Stimulated activated naive B cell treated with anti-CD40 and anti-IgM and Interleukin-4, amounts not matched to agents 10 μg/mL and 1 μg/mL and 100 μg/mL, for 72 hours (primary cell): Measurements from ENCODE around the gene GOLGA8K.
"Not testable (repeated sequence)": the region's sequence is repeated elsewhere in the genome, so short reads cannot be mapped to it uniquely, and the experiment has no call there.

ENCODE experiments used
- ATAC-seq, 2 donors: fragments of 150-1000 bp; cut with Tn5 transposase; replicated peaks; 2 replicates each; pipeline ENCODE4 v1.10.0; 2021; ENCODE audit warnings: moderate library complexity in 1 of 2
- DNase-seq: peaks from one replicate; pipeline ENCODE4 v3.0.0; 2021
- H3K27ac Mint-ChIP-seq: one replicate; pipeline ENCODE4 v1.8.0; 2022; ENCODE audit warnings: mild to moderate bottlenecking, mixed read lengths
- H3K27me3 Mint-ChIP-seq, 2 donors: one replicate each; pipeline ENCODE4 v1.8.0; 2022; ENCODE audit warnings: mixed read lengths in 2 of 2
- H3K36me3 Mint-ChIP-seq, 2 donors: one replicate each; pipeline ENCODE4 v1.8.0; 2022; ENCODE audit warnings: mixed read lengths in 2 of 2, mild to moderate bottlenecking in 1 of 2
- H3K4me1 Mint-ChIP-seq, 2 donors: one replicate each; pipeline ENCODE4 v1.8.0; 2022; ENCODE audit warnings: mixed read lengths in 2 of 2, mild to moderate bottlenecking in 1 of 2
- H3K4me3 Mint-ChIP-seq, 2 donors: one replicate each; pipeline ENCODE4 v1.8.0; 2022; ENCODE audit warnings: mild to moderate bottlenecking in 2 of 2, mixed read lengths in 2 of 2, moderate library complexity in 1 of 2
- H3K9me3 Mint-ChIP-seq, 2 donors: one replicate each; pipeline ENCODE4 v1.8.0; 2022; ENCODE audit warnings: mixed read lengths in 2 of 2, mild to moderate bottlenecking in 1 of 2

Gene GOLGA8K

GRCh38 chr15:32370064-32370463 lies 33.0 kb downstream of the GOLGA8K start:
- not testable (repeated sequence) for H3K27ac Mint-ChIP-seq, DNase-seq, H3K36me3 Mint-ChIP-seq, H3K4me3 Mint-ChIP-seq, H3K27me3 Mint-ChIP-seq, H3K9me3 Mint-ChIP-seq, ATAC-seq, H3K4me1 Mint-ChIP-seq

GRCh38 chr15:32366492-32366891 lies 36.6 kb downstream of the GOLGA8K start:
- H3K4me3 Mint-ChIP-seq, H3K9me3 Mint-ChIP-seq, H3K27ac Mint-ChIP-seq, H3K27me3 Mint-ChIP-seq, H3K36me3 Mint-ChIP-seq, H3K4me1 Mint-ChIP-seq, ATAC-seq, DNase-seq: not testable (repeated sequence)

GRCh38 chr15:32365955-32366354 lies 37.1 kb downstream of the GOLGA8K start:
- not testable (repeated sequence) for H3K4me1 Mint-ChIP-seq, ATAC-seq, H3K36me3 Mint-ChIP-seq

GRCh38 chr15:32364944-32365343 lies 38.1 kb downstream of the GOLGA8K start:
- H3K9me3 Mint-ChIP-seq, H3K4me1 Mint-ChIP-seq, DNase-seq, H3K27me3 Mint-ChIP-seq, H3K27ac Mint-ChIP-seq, H3K36me3 Mint-ChIP-seq, H3K4me3 Mint-ChIP-seq: not testable (repeated sequence)
- peak; percentile 66 to 75 for ATAC-seq

More at GRCh38 chr15:32365955-32366354, 37.1 kb downstream of the GOLGA8K start:
- H3K9me3 Mint-ChIP-seq, H3K27me3 Mint-ChIP-seq, DNase-seq, H3K4me3 Mint-ChIP-seq, H3K27ac Mint-ChIP-seq: not testable (repeated sequence)

- not testable (repeated sequence) for H3K9me3 Mint-ChIP-seq, H3K4me1 Mint-ChIP-seq, DNase-seq, H3K27ac Mint-ChIP-seq, H3K36me3 Mint-ChIP-seq, H3K4me3 Mint-ChIP-seq, ATAC-seq, H3K27me3 Mint-ChIP-seq
Observed at GRCh38 chr15:32363449-32363848, 39.6 kb downstream of the GOLGA8K start.

- not testable (repeated sequence) for ATAC-seq, H3K4me3 Mint-ChIP-seq, H3K27ac Mint-ChIP-seq, H3K27me3 Mint-ChIP-seq, H3K36me3 Mint-ChIP-seq, DNase-seq, H3K4me1 Mint-ChIP-seq, H3K9me3 Mint-ChIP-seq
Observed at GRCh38 chr15:32361662-32362061, 41.4 kb downstream of the GOLGA8K start.

- not testable (repeated sequence) for H3K27ac Mint-ChIP-seq, H3K36me3 Mint-ChIP-seq, H3K27me3 Mint-ChIP-seq, ATAC-seq, H3K4me1 Mint-ChIP-seq, H3K4me3 Mint-ChIP-seq, H3K9me3 Mint-ChIP-seq, DNase-seq
Observed at GRCh38 chr15:32358462-32358861, 44.6 kb downstream of the GOLGA8K start.

- not testable (repeated sequence) for ATAC-seq, DNase-seq, H3K36me3 Mint-ChIP-seq, H3K4me1 Mint-ChIP-seq, H3K4me3 Mint-ChIP-seq, H3K27me3 Mint-ChIP-seq, H3K27ac Mint-ChIP-seq, H3K9me3 Mint-ChIP-seq
Observed at GRCh38 chr15:32356909-32357308, 46.2 kb downstream of the GOLGA8K start.

- not testable (repeated sequence) for DNase-seq, H3K4me3 Mint-ChIP-seq, H3K9me3 Mint-ChIP-seq, H3K27ac Mint-ChIP-seq, H3K4me1 Mint-ChIP-seq, H3K36me3 Mint-ChIP-seq, H3K27me3 Mint-ChIP-seq
- ATAC-seq: peak in 1 of 2 donors; percentile 33
Observed at GRCh38 chr15:32352748-32353147, 50.3 kb downstream of the GOLGA8K start.

GRCh38 chr15:32350563-32351220 lies 52.4 kb downstream of the GOLGA8K start:
- not testable (repeated sequence) for H3K36me3 Mint-ChIP-seq, ATAC-seq, H3K4me3 Mint-ChIP-seq, H3K9me3 Mint-ChIP-seq, H3K4me1 Mint-ChIP-seq, H3K27ac Mint-ChIP-seq, H3K27me3 Mint-ChIP-seq, DNase-seq

- not testable (repeated sequence) for DNase-seq, H3K4me3 Mint-ChIP-seq, H3K27ac Mint-ChIP-seq, H3K9me3 Mint-ChIP-seq, H3K36me3 Mint-ChIP-seq, ATAC-seq, H3K4me1 Mint-ChIP-seq
- peaks cover 0 to 11% of the 10 kb centered on the region in 2 donors for H3K27me3 Mint-ChIP-seq
Observed at GRCh38 chr15:32347037-32347436, 56.1 kb downstream of the GOLGA8K start.

GRCh38 chr15:32345978-32346547 lies 57.0 kb downstream of the GOLGA8K start:
- not testable (repeated sequence) for H3K27ac Mint-ChIP-seq, H3K36me3 Mint-ChIP-seq, H3K4me1 Mint-ChIP-seq, DNase-seq, H3K9me3 Mint-ChIP-seq
- peak in 1 of 2 donors; percentile 49 for ATAC-seq
- Mint-ChIP-seq H3K4me3 (peak overlapping the region in 1 of 2 donors; percentile 39), H3K27me3 (peaks cover 0 to 11% of the 10 kb centered on the region in 2 donors)

- not testable (repeated sequence) for H3K36me3 Mint-ChIP-seq, DNase-seq, H3K27ac Mint-ChIP-seq, H3K4me1 Mint-ChIP-seq, H3K9me3 Mint-ChIP-seq, H3K4me3 Mint-ChIP-seq, ATAC-seq
- peaks cover 0 to 11% of the 10 kb centered on the region in 2 donors for H3K27me3 Mint-ChIP-seq
Observed at GRCh38 chr15:32343921-32344320, 59.2 kb downstream of the GOLGA8K start.
